Gastroesophageal sphincter (tissue), 3 donors: Measurements from ENCODE around the gene MRPL38.

Source experiments
- CTCF ChIP-seq, 4 experiments: fragments of 200-600 bp in 2 of 4; fragments of 450-650 bp in 2 of 4; sonication (generic) in 1 of 4; IDR thresholded peaks; one replicate each; pipeline ENCODE4 v1.5.1; 2017 to 2019; ENCODE audit warnings: antibody characterized with exemption in 4 of 4, mild to moderate bottlenecking in 2 of 4, moderate library complexity in 2 of 4
- POLR2A ChIP-seq, 2 donors: fragments of 450-650 bp; IDR thresholded peaks; one replicate each; pipeline ENCODE4 v1.6.1; 2017; ENCODE audit warnings: antibody characterized with exemption in 2 of 2, mild to moderate bottlenecking in 2 of 2, moderate library complexity in 1 of 2
- POLR2AphosphoS5 ChIP-seq: sonication (generic); formaldehyde crosslinking; IDR thresholded peaks from one replicate; pipeline ENCODE4 v1.6.1; 2017; ENCODE audit warnings: antibody characterized with exemption

- no peak for TF ChIP-seq POLR2AphosphoS5
- TF ChIP-seq CTCF (IDR thresholded peaks at IDR 0.05), result no peak
- no peak for TF ChIP-seq POLR2A (IDR thresholded peaks at IDR 0.05)
These were observed 12.6 kb upstream of the MRPL38 start for GRCh38 chr17:75917141-75917916.
